SU-DHL-6 (cell line): ENCODE data around the gene OGFOD2.

Source experiments
- H2AFZ ChIP-seq: fragments of 200-600 bp; sonication (generic); 2 replicates; pipeline ENCODE4 v1.6.1; 2014; ENCODE audit warnings: low read depth, mild to moderate bottlenecking, moderate library complexity, mixed read lengths, antibody characterized with exemption, low read length; ENCODE audit not compliant: severe bottlenecking
- H3F3A ChIP-seq: fragments of 200-600 bp; shearing (Covaris generic); 2 replicates; pipeline ENCODE4 v1.6.0; 2016; ENCODE audit warnings: antibody characterized with exemption, mild to moderate bottlenecking; ENCODE audit not compliant: insufficient read depth
- H3K27ac ChIP-seq: fragments of 200-600 bp; sonication (generic); 2 replicates; pipeline ENCODE4 v1.5.1; 2016; ENCODE audit warnings: low read depth, mild to moderate bottlenecking, low read length, moderate library complexity, mixed read lengths
- H3K27me3 ChIP-seq: fragments of 200-600 bp; sonication (generic), shearing (Covaris generic); 2 replicates; pipeline ENCODE4 v1.6.0; 2014; ENCODE audit warnings: mild to moderate bottlenecking, low read length
- H3K36me3 ChIP-seq: fragments of 200-600 bp; sonication (generic); 2 replicates; pipeline ENCODE4 v1.6.1; 2014; ENCODE audit warnings: mild to moderate bottlenecking, low read length, mixed read lengths
- H3K4me2 ChIP-seq: fragments of 300-600, 200-600 bp; shearing (Covaris generic), sonication (generic); 2 replicates; pipeline ENCODE4 v1.6.0; 2014; ENCODE audit warnings: low read length, low read depth, mild to moderate bottlenecking; ENCODE audit not compliant: poor library complexity, severe bottlenecking
- H3K4me3 ChIP-seq: fragments of 200-600 bp; sonication (generic); 2 replicates; pipeline ENCODE4 v1.5.1; 2014; ENCODE audit warnings: antibody characterized with exemption, low read length, mild to moderate bottlenecking, mixed read lengths; ENCODE audit not compliant: insufficient read depth, poor library complexity, severe bottlenecking
- H3K79me2 ChIP-seq: fragments of 200-600 bp; sonication (generic); 2 replicates; pipeline ENCODE4 v1.6.1; 2014; ENCODE audit warnings: mild to moderate bottlenecking, low read length, moderate library complexity; ENCODE audit not compliant: insufficient read depth
- H3K9ac ChIP-seq: fragments of 200-600 bp; sonication (generic); 2 replicates; pipeline ENCODE4 v1.7.0; 2014; ENCODE audit warnings: mild to moderate bottlenecking, low read length
- H3K9me2 ChIP-seq: fragments of 200-600 bp; sonication (generic); replicated peaks from 2 replicates; pipeline ENCODE4 v1.6.1; 2014; ENCODE audit warnings: low read length; ENCODE audit not compliant: insufficient read depth
- H3K9me3 ChIP-seq: fragments of 200-600 bp; sonication (generic); 2 replicates; pipeline ENCODE4 v1.6.1; 2014; ENCODE audit warnings: low read length, mixed read lengths; ENCODE audit not compliant: insufficient read depth
- H4K20me1 ChIP-seq: fragments of 200-600 bp; sonication (generic); 2 replicates; pipeline ENCODE4 v1.6.1; 2014; ENCODE audit warnings: low read depth, mild to moderate bottlenecking, antibody characterized with exemption, low read length, moderate library complexity, mixed read lengths
- EZH2phosphoT487 ChIP-seq: fragments of 200-600 bp; sonication (generic), shearing (Covaris generic); conservative IDR thresholded peaks from 2 replicates; pipeline ENCODE4 v1.6.1; 2018; ENCODE audit warnings: mild to moderate bottlenecking, antibody characterized with exemption, low read length, moderate library complexity, mixed read lengths
- TF ChIP-seq, protein P1 (sequence below): fragments of 200-600 bp; sonication (generic); IDR thresholded peaks from one replicate; pipeline ENCODE4 v1.5.1; 2017; ENCODE audit warnings: antibody characterized with exemption, mild to moderate bottlenecking, low read length, moderate library complexity; ENCODE audit not compliant: insufficient read depth, poor library complexity, severe bottlenecking

The OGFOD2 gene

DNA sequence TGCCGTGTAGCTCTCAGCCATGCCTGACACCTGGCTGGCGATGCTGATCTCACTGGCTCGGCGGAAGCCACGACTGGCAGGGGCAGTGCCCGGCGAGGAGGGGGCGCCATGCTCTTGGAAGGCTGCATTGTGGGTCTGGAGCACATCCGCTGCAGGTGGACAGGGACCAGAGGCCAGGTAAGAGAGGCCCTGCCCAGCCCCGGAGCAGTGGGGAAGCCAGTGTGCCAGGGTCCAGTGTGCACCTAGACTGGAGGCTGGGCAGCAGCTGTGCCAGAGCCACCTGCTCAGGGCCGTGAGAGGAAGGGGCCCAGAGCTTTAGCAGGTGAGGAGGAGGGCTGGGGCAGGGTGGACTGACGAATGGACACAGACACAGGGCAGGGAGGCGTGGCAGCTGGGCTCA is 15.5 kb downstream of the OGFOD2 start:
- Histone ChIP-seq H3K9ac (no peak overlapping the region), H3K4me3 (no peak overlapping the region), H2AFZ (no peak overlapping the region), H3K79me2 (no peaks in the 10 kb centered on the region), H3K27ac (no peak overlapping the region), H3K36me3 (no peaks in the 10 kb centered on the region), H4K20me1 (no peaks in the 10 kb centered on the region), H3K4me2 (no peak overlapping the region), H3K27me3 (no peaks in the 10 kb centered on the region), H3K9me3 (no peaks in the 10 kb centered on the region), H3K9me2 (no peaks in the 10 kb centered on the region), H3F3A (no peaks in the 10 kb centered on the region)
- TF ChIP-seq, protein P1, sequence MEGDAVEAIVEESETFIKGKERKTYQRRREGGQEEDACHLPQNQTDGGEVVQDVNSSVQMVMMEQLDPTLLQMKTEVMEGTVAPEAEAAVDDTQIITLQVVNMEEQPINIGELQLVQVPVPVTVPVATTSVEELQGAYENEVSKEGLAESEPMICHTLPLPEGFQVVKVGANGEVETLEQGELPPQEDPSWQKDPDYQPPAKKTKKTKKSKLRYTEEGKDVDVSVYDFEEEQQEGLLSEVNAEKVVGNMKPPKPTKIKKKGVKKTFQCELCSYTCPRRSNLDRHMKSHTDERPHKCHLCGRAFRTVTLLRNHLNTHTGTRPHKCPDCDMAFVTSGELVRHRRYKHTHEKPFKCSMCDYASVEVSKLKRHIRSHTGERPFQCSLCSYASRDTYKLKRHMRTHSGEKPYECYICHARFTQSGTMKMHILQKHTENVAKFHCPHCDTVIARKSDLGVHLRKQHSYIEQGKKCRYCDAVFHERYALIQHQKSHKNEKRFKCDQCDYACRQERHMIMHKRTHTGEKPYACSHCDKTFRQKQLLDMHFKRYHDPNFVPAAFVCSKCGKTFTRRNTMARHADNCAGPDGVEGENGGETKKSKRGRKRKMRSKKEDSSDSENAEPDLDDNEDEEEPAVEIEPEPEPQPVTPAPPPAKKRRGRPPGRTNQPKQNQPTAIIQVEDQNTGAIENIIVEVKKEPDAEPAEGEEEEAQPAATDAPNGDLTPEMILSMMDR = no peak
- TF ChIP-seq EZH2phosphoT487 = no peak

DNA sequence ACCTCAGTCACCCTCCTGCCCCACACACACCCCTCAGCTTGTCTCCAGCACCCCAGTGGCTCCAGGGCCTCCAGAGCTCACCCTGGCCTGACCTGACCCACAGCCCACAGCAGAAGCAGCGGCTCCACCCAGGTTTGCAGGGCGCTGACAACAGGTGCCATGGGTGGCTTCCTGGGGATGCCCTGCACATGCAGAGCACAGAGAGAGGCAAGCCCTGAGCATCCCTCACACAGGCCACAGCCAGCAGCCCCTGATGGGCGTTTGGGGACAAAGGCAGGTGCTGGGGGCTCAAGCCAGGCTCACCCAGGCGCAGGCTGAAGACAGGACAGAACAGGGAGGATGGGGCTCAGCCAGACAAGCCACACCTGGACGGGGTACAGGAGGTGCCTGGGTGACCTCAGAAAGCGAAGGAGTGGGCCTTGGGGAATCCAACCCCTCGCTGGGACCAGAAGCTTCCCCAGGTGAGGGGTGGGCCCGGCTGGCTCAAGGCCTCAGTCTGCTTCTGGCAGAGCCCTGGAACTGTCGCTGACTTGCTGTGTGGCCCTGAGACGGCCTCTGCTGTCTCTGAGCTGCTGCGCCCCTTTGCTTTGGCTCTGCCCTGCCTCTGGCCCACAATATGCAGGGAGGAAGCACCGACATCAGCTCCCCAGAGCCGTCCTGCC is 16.0 kb downstream of the OGFOD2 start:
- no peak overlapping the region for H3K27ac ChIP-seq
- H3K4me3 ChIP-seq = no peak overlapping the region
- no peak overlapping the region for H3K9ac ChIP-seq
- no peak overlapping the region for H2AFZ ChIP-seq
- no peak for TF ChIP-seq EZH2phosphoT487
- TF ChIP-seq, protein P1 = no peak
- H3K36me3 ChIP-seq = no peaks in the 10 kb centered on the region
- H3K9me2 ChIP-seq = no peaks in the 10 kb centered on the region
- H3K9me3 ChIP-seq = no peaks in the 10 kb centered on the region
- no peak overlapping the region for H3K4me2 ChIP-seq
- no peaks in the 10 kb centered on the region for H3K79me2 ChIP-seq
- H4K20me1 ChIP-seq = no peaks in the 10 kb centered on the region
- no peaks in the 10 kb centered on the region for H3F3A ChIP-seq
- no peaks in the 10 kb centered on the region for H3K27me3 ChIP-seq

DNA sequence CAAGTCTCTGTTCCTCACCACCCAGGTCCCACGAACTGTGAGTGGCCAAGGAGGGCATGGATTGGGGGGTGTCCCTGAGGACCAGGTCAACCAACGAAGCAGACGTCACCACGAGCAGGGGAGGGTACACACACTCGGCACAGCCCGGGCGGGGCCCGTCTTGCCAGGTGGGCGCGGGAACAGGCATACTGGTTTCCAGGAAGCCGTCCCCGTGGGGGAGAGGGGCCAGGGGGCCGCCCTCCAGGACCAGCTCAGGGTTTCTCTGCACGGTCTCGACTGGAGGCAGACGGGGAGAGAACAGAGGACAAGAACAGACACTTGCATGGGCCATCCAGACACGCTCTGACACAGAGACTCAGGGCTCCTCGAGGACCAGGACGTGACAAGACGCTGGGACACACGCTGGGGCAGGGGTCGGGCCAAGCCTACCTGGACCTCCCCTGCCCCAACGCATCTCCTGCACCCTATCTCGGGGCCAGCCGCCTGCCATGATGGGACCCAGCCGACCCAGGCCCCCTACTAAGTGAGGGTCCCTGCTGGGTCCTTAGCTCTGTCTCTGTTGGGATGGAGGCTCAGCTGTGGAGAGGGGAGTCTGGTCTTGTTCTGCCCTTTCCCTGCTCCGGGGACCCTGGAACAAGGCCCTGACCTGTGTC is 16.7 kb downstream of the OGFOD2 start:
- Histone ChIP-seq H3K9me3 (no peaks in the 10 kb centered on the region), H3K9me2 (no peaks in the 10 kb centered on the region), H3F3A (no peaks in the 10 kb centered on the region), H3K4me3 (no peak overlapping the region), H2AFZ (no peak overlapping the region), H3K27ac (no peak overlapping the region), H3K9ac (no peak overlapping the region), H4K20me1 (no peaks in the 10 kb centered on the region), H3K4me2 (no peak overlapping the region), H3K79me2 (no peaks in the 10 kb centered on the region), H3K27me3 (no peaks in the 10 kb centered on the region), H3K36me3 (no peaks in the 10 kb centered on the region)
- TF ChIP-seq EZH2phosphoT487 = no peak
- TF ChIP-seq, protein P1 = no peak
